H1 (cell line): ENCODE results near the gene GPX8. TPM values are rescaled to one million over a fixed set of nuclear protein-coding genes. Genes with fewer than 3 reads are reported as not detected.

ENCODE experiments used
- CTCF ChIA-PET: fragments of 300-600 bp; sonication (Branson Sonifier 250); formaldehyde crosslinking; loops from one replicate; lab custom pipeline; 2021; ENCODE audit not compliant: partially characterized antibody; lab: Charles Lee
- POLR2A ChIA-PET: fragments of 300-600 bp; sonication (Branson Sonifier 250); formaldehyde crosslinking; loops from one replicate; lab custom pipeline; 2021; ENCODE audit warnings: inconsistent platforms; ENCODE audit not compliant: partially characterized antibody; lab: Charles Lee
- DNase-seq, 2 experiments: peaks; one replicate each; pipeline versions ENCODE4 v3.0.0 to v3.0.0-alpha.2; 2010 to 2022; ENCODE audit warnings: low spot score in 2 of 2, low read depth in 1 of 2, mixed read lengths in 1 of 2
- FAIRE-seq: peaks from 2 replicates; lab custom pipeline; 2011; peaks lifted over from hg19 to GRCh38; lab: Jason Lieb, UNC
- H2AFZ ChIP-seq: 2 replicates; pipeline ENCODE4 v1.8.1; 2012; ENCODE audit warnings: low read length, inconsistent platforms
- H2AK5ac ChIP-seq: 2 replicates; pipeline ENCODE4 v1.6.1; 2013; ENCODE audit warnings: low read depth, low read length
- H2BK120ac ChIP-seq: replicated peaks from 2 replicates; pipeline ENCODE3; 2013; ENCODE audit warnings: low read depth, low read length, inconsistent platforms
- H2BK12ac ChIP-seq: 2 replicates; pipeline ENCODE4 v1.6.1; 2013; ENCODE audit warnings: low read depth, low read length
- H2BK15ac ChIP-seq: 2 replicates; pipeline ENCODE4 v1.6.1; 2013; ENCODE audit warnings: low read length
- H2BK20ac ChIP-seq: 2 replicates; pipeline ENCODE4 v1.6.1; 2013; ENCODE audit warnings: low read length
- H2BK5ac ChIP-seq: 2 replicates; pipeline ENCODE4 v1.6.1; 2013; ENCODE audit warnings: low read depth, low read length
- H3K14ac ChIP-seq: 2 replicates; pipeline ENCODE4 v1.6.1; 2013; ENCODE audit warnings: inconsistent platforms; ENCODE audit not compliant: insufficient read length
- H3K18ac ChIP-seq: 2 replicates; pipeline ENCODE4 v1.6.1; 2013; ENCODE audit warnings: low read length; ENCODE audit errors: extremely low read depth
- H3K23ac ChIP-seq: 2 replicates; pipeline ENCODE4 v1.6.1; 2013; ENCODE audit warnings: inconsistent platforms; ENCODE audit not compliant: insufficient read length
- H3K23me2 ChIP-seq: 2 replicates; pipeline ENCODE4 v1.6.1; 2013; ENCODE audit warnings: low read depth, low read length
- H3K27ac ChIP-seq: 2 replicates; pipeline ENCODE4 v1.6.1; 2011; ENCODE audit warnings: low read depth, low read length, inconsistent platforms
- H3K27me3 ChIP-seq, 4 experiments: replicated peaks in 1 of 4; 1 replicate in 1 of 4; 2 replicates in 3 of 4; pipeline versions ENCODE4 v1.6.1 to v1.8.1; 2011 to 2013; ENCODE audit warnings: low read length in 3 of 4, mild to moderate bottlenecking in 3 of 4, inconsistent platforms in 2 of 4, mixed read lengths in 2 of 4, moderate library complexity in 1 of 4; ENCODE audit not compliant: control insufficient read depth in 3 of 4, insufficient read depth in 3 of 4; ENCODE audit errors: extremely low read depth in 1 of 4
- H3K36me3 ChIP-seq, 4 experiments: 2 replicates each; pipeline versions ENCODE4 v1.6.1 to v1.8.1; 2011 to 2013; ENCODE audit warnings: mild to moderate bottlenecking in 4 of 4, low read length in 3 of 4, moderate library complexity in 2 of 4, control low read depth in 1 of 4, inconsistent platforms in 1 of 4; ENCODE audit not compliant: insufficient read depth in 4 of 4, control insufficient read depth in 2 of 4
- H3K4ac ChIP-seq: replicated peaks from 2 replicates; pipeline ENCODE3; 2013; ENCODE audit warnings: low read length, low read depth, mixed read lengths, inconsistent platforms; ENCODE audit not compliant: insufficient read length
- H3K4me1 ChIP-seq, 4 experiments: replicated peaks in 1 of 4; 1 replicate in 1 of 4; 2 replicates in 3 of 4; pipeline versions ENCODE4 v1.6.1 to v1.8.1; 2011 to 2013; ENCODE audit warnings: low read length in 3 of 4, inconsistent platforms in 2 of 4, mixed read lengths in 1 of 4; ENCODE audit not compliant: insufficient read depth in 4 of 4, control insufficient read depth in 3 of 4
- H3K4me2 ChIP-seq, 2 experiments: 2 replicates each; pipeline versions ENCODE4 v1.6.1 to v1.8.1; 2011 to 2013; ENCODE audit warnings: low read depth in 2 of 2, low read length in 2 of 2, control low read depth in 1 of 2, inconsistent platforms in 1 of 2, mild to moderate bottlenecking in 1 of 2; ENCODE audit not compliant: insufficient read depth in 1 of 2
- H3K4me3 ChIP-seq, 4 experiments: fragments of 200-600, 300-600 bp in 1 of 4; sonication (generic), shearing (Covaris generic), sonication (Bioruptor Twin) in 1 of 4; 2 replicates each; pipeline versions ENCODE4 v1.5.1 to v1.8.1; 2011 to 2016; ENCODE audit warnings: low read length in 4 of 4, low read depth in 3 of 4, control low read depth in 2 of 4, inconsistent platforms in 2 of 4, mild to moderate bottlenecking in 2 of 4, mixed read lengths in 1 of 4, moderate library complexity in 1 of 4; ENCODE audit not compliant: insufficient read depth in 2 of 4; ENCODE audit errors: extremely low read depth in 1 of 4
- H3K56ac ChIP-seq: replicated peaks from 2 replicates; pipeline ENCODE3; 2013; ENCODE audit warnings: low read depth, mild to moderate bottlenecking, mixed read lengths, low read length, inconsistent platforms; ENCODE audit not compliant: insufficient read length
- H3K79me1 ChIP-seq: 2 replicates; pipeline ENCODE4 v1.6.1; 2013; ENCODE audit warnings: low read depth, low read length, control low read depth
- H3K79me2 ChIP-seq, 2 experiments: 2 replicates each; pipeline versions ENCODE4 v1.6.1 to v1.8.1; 2012 to 2013; ENCODE audit warnings: low read length in 2 of 2, mild to moderate bottlenecking in 2 of 2, inconsistent platforms in 1 of 2; ENCODE audit not compliant: insufficient read depth in 2 of 2, control insufficient read depth in 1 of 2
- H3K9ac ChIP-seq, 4 experiments: replicated peaks in 1 of 4; 1 replicate in 1 of 4; 2 replicates in 3 of 4; pipeline versions ENCODE4 v1.6.1 to v1.8.1; 2011 to 2013; ENCODE audit warnings: low read depth in 3 of 4, low read length in 3 of 4, control low read depth in 2 of 4, mild to moderate bottlenecking in 2 of 4, moderate library complexity in 2 of 4, inconsistent platforms in 1 of 4; ENCODE audit errors: extremely low read depth in 1 of 4
- H3K9me3 ChIP-seq, 2 experiments: 2 replicates each; pipeline versions ENCODE4 v1.6.1 to v1.8.1; 2012 to 2013; ENCODE audit warnings: mild to moderate bottlenecking in 2 of 2, moderate library complexity in 2 of 2, control low read depth in 1 of 2, inconsistent platforms in 1 of 2, low read depth in 1 of 2, low read length in 1 of 2, mixed read lengths in 1 of 2; ENCODE audit not compliant: insufficient read depth in 2 of 2
- H4K20me1 ChIP-seq, 2 experiments: replicated peaks in 1 of 2; 2 replicates each; pipeline versions ENCODE3 to v1.8.1; 2011 to 2013; ENCODE audit warnings: inconsistent platforms in 2 of 2, low read length in 2 of 2, mild to moderate bottlenecking in 1 of 2; ENCODE audit not compliant: insufficient read depth in 2 of 2, control insufficient read depth in 1 of 2
- H4K5ac ChIP-seq: 2 replicates; pipeline ENCODE4 v1.6.1; 2013; ENCODE audit warnings: low read length, low read depth, mixed read lengths, inconsistent platforms; ENCODE audit not compliant: insufficient read length
- H4K8ac ChIP-seq: 2 replicates; pipeline ENCODE4 v1.8.0; 2013; ENCODE audit warnings: mild to moderate bottlenecking, moderate library complexity, low read length, inconsistent platforms; ENCODE audit not compliant: insufficient read depth; ENCODE audit errors: extremely low read depth
- H4K91ac ChIP-seq: replicated peaks from 2 replicates; pipeline ENCODE3; 2013; ENCODE audit warnings: low read length, mixed read lengths, inconsistent platforms; ENCODE audit not compliant: insufficient read length
- BACH1 ChIP-seq: IDR thresholded peaks from 2 replicates; pipeline ENCODE4 v1.6.1; 2012; ENCODE audit warnings: low read length, improper control_type of control experiment
- CBX8 ChIP-seq: fragments of 300-800, 300-1000 bp; sonication (generic); IDR thresholded peaks from 2 replicates; pipeline ENCODE4 v1.7.1; 2016; ENCODE audit warnings: low read depth, low read length, borderline replicate concordance
- CTCF ChIP-seq, 3 experiments: IDR thresholded peaks; 1 replicate in 2 of 3; 2 replicates in 1 of 3; pipeline versions ENCODE4 v1.5.1 to v1.6.1; 2011; ENCODE audit warnings: low read length in 3 of 3, mild to moderate bottlenecking in 3 of 3, inconsistent platforms in 2 of 3, low read depth in 1 of 3, moderate library complexity in 1 of 3; ENCODE audit not compliant: insufficient read depth in 1 of 3; ENCODE audit errors: control extremely low read depth in 1 of 3
- E2F6 ChIP-seq: IDR thresholded peaks from 2 replicates; pipeline ENCODE4 v1.6.1; 2012; ENCODE audit warnings: inconsistent platforms
- FOSL1 ChIP-seq: IDR thresholded peaks from 2 replicates; pipeline ENCODE4 v1.6.1; 2011; ENCODE audit warnings: mild to moderate bottlenecking, low read depth, low read length, moderate library complexity; ENCODE audit not compliant: insufficient read depth
- JUND ChIP-seq: IDR thresholded peaks from 2 replicates; pipeline ENCODE4 v1.6.1; 2011; ENCODE audit warnings: mild to moderate bottlenecking, improper control_type of control experiment, low read length
- POU5F1 ChIP-seq: IDR thresholded peaks from 2 replicates; pipeline ENCODE4 v1.6.1; 2011; ENCODE audit warnings: low read depth, mild to moderate bottlenecking, low read length, moderate library complexity
- SAP30 ChIP-seq: fragments of 300-600 bp; sonication (generic); IDR thresholded peaks from 2 replicates; pipeline ENCODE4 v1.7.1; 2012; ENCODE audit warnings: low read length, moderate library complexity, mild to moderate bottlenecking, inconsistent platforms; ENCODE audit not compliant: insufficient read depth, insufficient replicate concordance
- SIRT6 ChIP-seq: IDR thresholded peaks from one replicate; pipeline ENCODE4 v1.7.1; 2012; ENCODE audit warnings: low read length, inconsistent platforms
- SIX5 ChIP-seq: IDR thresholded peaks from 2 replicates; pipeline ENCODE4 v1.6.1; 2011; ENCODE audit warnings: mild to moderate bottlenecking, low read depth, low read length
- SP1 ChIP-seq: IDR thresholded peaks from 2 replicates; pipeline ENCODE4 v1.6.1; 2011; ENCODE audit warnings: low read depth, low read length
- SP2 ChIP-seq: IDR thresholded peaks from 2 replicates; pipeline ENCODE4 v1.6.1; 2012; ENCODE audit warnings: mild to moderate bottlenecking, low read length, inconsistent platforms
- SRF ChIP-seq: IDR thresholded peaks from 2 replicates; pipeline ENCODE4 v1.6.1; 2011; ENCODE audit warnings: mild to moderate bottlenecking, low read depth, low read length, moderate library complexity
- ZNF274 ChIP-seq: IDR thresholded peaks from 2 replicates; pipeline ENCODE4 v1.7.0; 2012; ENCODE audit warnings: low read length, borderline replicate concordance; ENCODE audit errors: extremely low read depth
- polyA plus RNA-seq, 7 experiments: library from polyadenylated mRNA; depleted of rRNA in 3 of 7; stranded (reverse) in 5 of 7; unstranded in 2 of 7; fragments of >200 nt in 5 of 7; fragments of 200-250 nt in 2 of 7; gene quantifications; 1 replicate in 5 of 7; 2 replicates in 1 of 7; 4 replicates in 1 of 7; pipeline versions ENCODE4 v1.2.1 to v1.2.3, GENCODE V29; 2011 to 2013; ENCODE audit warnings: missing spikeins in 2 of 7, mixed read lengths in 2 of 7
- total RNA-seq: library from RNA; stranded (reverse); fragmentation: NEBNext Ultra II Directional; extraction: Animal tissue kit (Norgen Biotek cat#: 25700); gene quantifications from 2 replicates; pipeline ENCODE4 v1.2.1, GENCODE V29; 2021

The GPX8 gene
- total and polyA plus RNA-seq, 2 of the 8 experiments (the other 6 are each of a cell fraction or from before 2014, with no cell fraction given), result 19.5 to 60.4 TPM

DNA sequence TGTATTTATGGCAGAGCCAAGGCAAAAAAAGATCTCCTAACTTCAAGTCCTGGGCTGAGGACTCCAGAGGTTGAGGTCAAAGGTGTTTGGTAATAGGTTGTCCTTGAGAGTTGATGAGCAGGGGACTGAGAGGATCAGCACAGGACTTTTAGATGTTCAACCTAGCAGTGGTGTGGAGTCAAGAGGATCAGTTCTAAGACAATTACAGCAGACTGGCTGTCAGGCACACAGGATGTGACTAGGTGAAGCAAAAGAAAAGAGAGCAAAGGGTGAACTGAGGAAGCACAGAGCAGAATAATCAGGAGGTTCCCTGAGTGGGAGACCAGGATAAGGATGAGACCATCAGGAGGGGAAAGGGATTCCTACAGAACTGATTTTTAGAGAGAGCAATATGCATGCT is 46.6 kb upstream of the GPX8 start:
- H3K18ac ChIP-seq, result no peak overlapping the region
- no peak overlapping the region for H2BK20ac ChIP-seq
- ChIA-PET CTCF (no interaction called here), POLR2A (no interaction called here)
- no peak overlapping the region for H2AFZ ChIP-seq
- H3K4me2 ChIP-seq, result no peak overlapping the region
- no peak overlapping the region for H3K4me3 ChIP-seq
- no peaks in the 10 kb centered on the region for H4K20me1 ChIP-seq
- no peaks in the 10 kb centered on the region for H3K79me1 ChIP-seq
- no peak overlapping the region for H2BK5ac ChIP-seq
- H2BK120ac ChIP-seq, result no peak overlapping the region
- H3K14ac ChIP-seq, result no peak overlapping the region
- H3K56ac ChIP-seq, result no peak overlapping the region
- no peaks in the 10 kb centered on the region for H3K27me3 ChIP-seq
- H2BK15ac ChIP-seq, result no peak overlapping the region
- H4K91ac ChIP-seq, result no peak overlapping the region
- no peaks in the 10 kb centered on the region for H3K9me3 ChIP-seq
- H3K23ac ChIP-seq, result no peak overlapping the region
- no peak for FAIRE-seq
- no peak for DNase-seq
- no peak overlapping the region for H3K27ac ChIP-seq
- H3K36me3 ChIP-seq, result no peaks in the 10 kb centered on the region
- no peak overlapping the region for H2AK5ac ChIP-seq
- H3K4me1 ChIP-seq, result peaks cover 0 to 5% (median 1%) of the 10 kb centered on the region in 4 experiments; a peak in 2 of 7 replicates
- H3K79me2 ChIP-seq, result no peaks in the 10 kb centered on the region
- H3K9ac ChIP-seq, result no peak overlapping the region
- no peaks in the 10 kb centered on the region for H3K23me2 ChIP-seq
- H2BK12ac ChIP-seq, result no peak overlapping the region
- no peak overlapping the region for H3K4ac ChIP-seq
- no peak overlapping the region for H4K5ac ChIP-seq
- H4K8ac ChIP-seq, result no peak overlapping the region
- TF ChIP-seq FOSL1 (no peak), BACH1 (no peak), SP2 (no peak), SP1 (no peak), E2F6 (no peak), CBX8 (no peak), SIX5 (no peak), SRF (no peak), POU5F1 (no peak), JUND (no peak), ZNF274 (no peak), SIRT6 (no peak), SAP30 (no peak), CTCF (IDR thresholded peaks at IDR 0.05; ENCODE audit: control extremely low read depth in 1 of 3, insufficient read depth in 1 of 3, low read depth in 1 of 3, low read length in 3 of 3) (no peak)
